Measurements from ENCODE around the gene BRD1.

DNA sequence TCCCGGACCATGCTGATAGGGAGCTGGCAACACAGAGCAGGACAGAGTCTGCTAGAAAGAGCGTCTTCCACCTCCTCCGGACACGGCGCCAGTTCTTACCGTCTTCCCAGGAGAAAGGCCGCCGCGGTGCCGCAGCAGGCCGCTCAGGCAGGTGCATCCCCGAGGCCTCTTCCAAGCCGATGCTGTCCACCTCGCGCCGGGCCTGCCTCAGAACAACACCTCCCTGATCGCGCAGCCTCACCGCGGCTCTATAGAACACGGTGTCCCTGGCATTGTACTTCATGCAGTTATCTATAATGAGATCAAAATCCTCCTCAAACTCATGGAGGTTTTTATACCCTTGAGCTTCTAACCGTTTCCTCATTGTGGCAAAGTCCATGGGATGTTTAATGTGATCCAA lies 30.0 kb downstream of the BRD1 start:
- TF ChIP-seq TAF1 (IDR thresholded peaks at IDR 0.05; ENCODE audit: low read depth, low read length) (no peak), POLR2A (IDR thresholded peaks at IDR 0.05; ENCODE audit: low read depth, low read length) (no peak)
